ENCODE results near the gene RFXANK.
A peak's percentile ranks its signal among the peaks of the same experiment; 100 is the strongest.
"Not testable (repeated sequence)": the region's sequence is repeated elsewhere in the genome, so short reads cannot be mapped to it uniquely, and the experiment has no call there.

RFXANK gene

DNA sequence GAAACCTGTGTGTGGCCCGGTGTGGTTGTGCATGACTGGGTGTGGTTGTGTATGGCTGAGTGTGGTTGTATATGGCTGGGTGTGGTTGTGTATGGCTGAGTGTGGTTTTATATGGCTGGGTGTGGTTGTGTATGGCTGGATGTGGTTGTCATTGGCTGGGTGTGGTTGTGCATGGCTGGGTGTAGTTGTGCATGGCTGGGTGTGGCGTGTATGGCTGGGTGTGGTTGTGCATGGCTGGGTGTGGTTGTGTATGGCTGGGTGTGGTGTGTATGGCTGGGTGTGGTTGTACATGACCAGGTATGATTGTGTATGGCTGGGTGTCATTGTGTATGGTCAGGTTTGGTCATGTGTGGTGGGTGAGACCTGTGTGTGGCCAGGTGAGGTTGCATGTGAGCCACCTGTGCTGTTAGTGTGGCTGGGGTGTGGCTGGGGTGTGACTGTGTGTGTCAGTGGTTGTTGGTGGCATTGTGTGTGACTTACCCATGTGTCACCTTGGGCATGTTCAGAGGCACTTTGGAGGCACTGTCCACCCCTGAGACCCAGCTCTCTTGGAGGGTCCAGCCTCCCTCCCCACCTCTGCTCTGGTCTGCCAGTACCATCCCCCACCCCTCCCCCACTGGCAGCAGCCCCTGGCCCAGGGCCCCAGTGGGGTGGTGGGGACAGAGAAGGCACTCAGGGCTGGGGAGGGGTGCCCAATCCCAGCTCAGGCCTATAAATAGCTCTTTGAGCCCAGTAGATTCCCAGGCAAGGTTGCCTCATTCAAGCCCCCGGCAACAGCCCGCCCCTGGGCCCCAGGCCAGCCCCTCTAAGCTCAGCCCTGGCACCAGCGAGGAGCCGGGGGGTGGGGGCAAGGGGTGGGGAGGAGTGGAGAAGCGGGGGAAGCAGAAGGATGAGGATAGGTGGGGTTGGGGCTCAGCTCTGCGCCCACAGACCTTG, 15.8 kb downstream of the RFXANK start:
- no peak for DNase-seq

DNA sequence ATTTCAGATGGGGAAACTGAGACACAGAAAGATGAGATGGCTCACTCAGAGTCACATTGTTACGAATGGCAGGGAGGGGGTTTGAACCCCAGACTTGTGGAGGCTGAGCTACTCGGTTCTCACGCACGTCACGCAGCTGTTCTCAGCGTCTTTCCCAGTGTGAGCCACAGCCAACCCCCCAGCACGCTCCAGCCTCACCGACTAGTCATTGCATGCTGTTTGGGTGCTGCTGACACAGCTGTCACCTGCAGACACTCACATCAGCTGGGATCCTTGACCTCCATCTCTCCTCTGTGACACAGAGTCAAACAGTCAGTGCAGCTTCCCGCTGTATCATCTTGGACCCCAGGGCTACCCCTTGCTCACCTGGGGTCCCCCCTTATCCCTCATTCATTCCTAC, 17.3 kb downstream of the RFXANK start:
- DNase-seq = no peak

DNA sequence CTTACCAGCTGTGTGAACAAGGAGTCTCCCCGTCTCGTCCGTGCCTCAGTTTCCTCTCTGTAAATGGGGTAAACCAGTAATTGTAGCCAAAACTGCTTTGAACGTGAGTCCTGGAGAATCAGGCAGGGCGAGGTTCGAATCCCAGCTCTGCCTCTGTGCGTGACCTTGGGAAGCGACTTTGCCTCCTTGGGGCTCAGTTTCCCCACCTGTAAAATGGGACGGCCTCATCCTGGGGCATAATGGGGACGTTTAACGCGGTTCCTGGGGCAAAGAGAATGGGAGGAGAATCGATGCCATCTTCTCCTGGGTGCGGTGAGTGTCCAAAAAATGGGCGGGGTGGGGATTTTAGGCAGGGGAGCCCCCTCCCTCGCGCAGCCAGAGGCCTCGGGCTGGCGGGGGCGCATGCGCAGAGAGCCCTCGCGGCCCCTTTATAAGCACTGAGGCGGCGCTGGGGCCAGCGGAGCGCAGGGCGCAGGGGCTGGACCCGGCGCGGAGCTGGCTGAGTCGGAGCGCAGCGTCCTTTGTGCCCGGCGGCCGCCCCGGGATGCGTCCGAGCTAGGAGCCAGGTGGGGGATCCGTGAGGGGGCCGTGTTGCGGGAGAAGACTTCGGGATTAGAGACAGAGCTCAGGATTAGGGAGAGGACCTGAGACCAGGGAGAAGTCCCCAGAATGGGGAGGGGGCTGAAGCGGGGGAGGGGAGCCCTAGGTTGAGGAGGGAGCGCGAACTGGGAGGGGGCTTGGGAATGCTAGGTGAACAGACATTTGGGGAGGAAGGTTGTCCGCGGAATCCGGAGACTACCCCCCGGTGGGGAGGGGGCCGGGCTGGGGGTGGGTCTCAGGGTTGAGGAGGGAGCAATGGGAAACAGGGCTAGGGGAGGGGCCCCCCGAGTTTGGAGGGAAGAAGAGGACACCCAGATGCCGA, 19.7 kb downstream of the RFXANK start, which contains the start of gene NCAN:
TSS of gene NCAN (plus strand) at position 460 of the 922 bp plus-strand sequence. CDS start 4,996 bp downstream, outside the sequence.
- DNase-seq = no peak

DNA sequence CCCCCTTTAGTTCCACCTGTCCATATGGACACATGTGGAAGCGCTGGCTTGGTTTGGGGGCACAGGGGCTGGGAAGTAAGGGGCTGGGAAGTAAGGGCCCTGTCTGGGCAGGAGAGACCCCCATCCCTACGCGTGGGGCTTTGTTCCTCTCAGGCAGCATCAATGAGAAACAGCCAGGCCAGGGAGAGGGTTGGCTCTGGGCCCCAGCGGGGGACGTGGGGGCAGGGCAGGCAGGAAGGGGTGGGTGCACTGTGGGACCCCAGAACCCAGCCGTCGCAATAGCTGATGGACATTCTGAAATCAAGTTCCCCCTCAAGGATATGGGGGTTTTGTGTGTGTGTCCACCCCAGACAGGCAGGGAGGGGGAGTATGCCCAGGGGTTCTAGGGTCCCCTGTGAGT, 20.9 kb downstream of the RFXANK start:
- DNase-seq = no peak

DNA sequence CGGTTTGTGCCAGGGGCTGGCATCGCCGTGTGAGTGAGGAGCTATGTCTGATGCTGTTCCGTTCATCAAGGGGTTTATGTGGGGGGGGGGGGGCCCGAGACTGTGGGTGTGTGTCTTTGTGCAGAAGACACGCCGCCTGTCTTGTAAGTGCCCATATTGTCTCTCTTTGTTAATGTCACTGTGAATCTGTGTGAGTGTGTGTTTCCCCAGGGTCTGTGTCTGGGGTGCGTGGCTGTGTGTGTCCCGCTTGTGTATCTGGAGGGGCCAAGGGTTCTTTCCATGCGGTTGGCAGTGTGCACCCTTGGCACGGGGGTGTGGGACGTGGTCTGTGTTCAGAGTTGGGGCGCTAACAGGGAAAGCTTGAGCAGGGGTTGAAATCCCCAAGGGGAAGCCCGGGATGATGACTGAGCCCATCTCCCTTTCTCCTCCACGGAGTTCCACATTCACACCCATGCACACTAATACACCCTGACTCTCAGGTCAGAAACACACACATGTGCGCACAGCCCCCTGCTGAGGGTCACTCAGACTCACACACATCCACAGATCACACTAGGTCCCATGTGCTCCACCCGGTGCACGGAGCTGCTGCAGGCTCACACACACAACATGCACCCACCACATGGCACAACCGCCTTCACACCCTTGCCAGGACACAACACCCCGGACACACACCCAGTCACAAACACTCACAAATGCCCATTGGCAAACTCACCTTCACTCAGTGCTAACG, 21.5 kb downstream of the RFXANK start:
- no peak for DNase-seq

DNA sequence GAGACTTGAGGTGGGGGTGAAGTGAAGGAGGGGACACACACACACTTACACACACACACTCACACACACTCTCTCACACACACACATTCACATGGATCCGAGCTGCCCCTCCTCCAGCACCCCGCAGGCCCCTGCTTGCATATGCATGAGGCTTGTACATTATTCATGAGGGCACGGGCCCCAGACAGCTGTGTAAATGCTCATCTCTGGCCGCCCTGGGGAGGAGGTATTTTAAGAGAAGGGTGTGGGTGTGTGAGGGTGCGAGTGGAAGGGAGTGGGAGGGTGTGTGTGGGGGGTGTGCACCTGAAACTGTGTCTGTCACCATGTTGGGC, 22.1 kb downstream of the RFXANK start:
- DNase-seq = no peak

DNA sequence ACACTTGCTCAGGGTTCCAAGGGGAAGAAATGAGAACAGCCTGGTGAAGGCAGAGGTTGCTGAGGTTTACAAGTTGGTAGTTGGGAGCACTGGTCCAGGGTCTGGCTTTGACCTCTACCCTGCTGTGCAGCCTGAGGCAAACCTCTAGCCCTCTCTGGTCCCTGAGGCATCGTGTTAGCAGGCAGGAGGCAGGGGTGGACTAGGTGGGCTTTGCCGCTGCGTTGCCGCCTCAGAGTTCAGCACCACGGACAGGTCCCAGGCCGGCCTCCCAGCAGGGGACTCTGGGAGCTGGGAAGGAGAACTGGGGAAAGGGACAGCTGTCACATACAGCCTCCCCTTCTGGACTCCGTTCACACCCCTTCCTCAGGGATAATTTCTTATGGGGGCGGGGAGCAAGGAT, 22.8 kb downstream of the RFXANK start:
- DNase-seq = no peak

DNA sequence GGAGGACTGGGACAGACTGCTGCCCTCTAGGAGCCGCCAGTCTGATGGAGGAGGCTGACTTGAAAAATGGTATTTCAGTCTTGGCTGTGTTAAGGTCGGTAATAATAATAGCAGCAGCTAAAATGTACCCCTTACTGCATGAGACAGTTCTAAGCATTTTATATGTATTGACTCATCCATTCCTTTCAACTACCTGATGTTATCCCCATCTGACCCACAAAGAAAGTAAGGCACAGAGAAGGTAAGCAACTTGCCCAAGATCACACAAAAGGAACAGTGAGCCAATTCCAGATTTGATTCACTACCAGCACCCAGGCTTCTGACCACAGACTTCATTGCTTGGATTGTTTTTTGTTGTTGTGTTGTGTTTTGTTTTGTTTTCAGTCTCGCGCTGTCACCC, 23.7 kb downstream of the RFXANK start:
- no peak for DNase-seq

DNA sequence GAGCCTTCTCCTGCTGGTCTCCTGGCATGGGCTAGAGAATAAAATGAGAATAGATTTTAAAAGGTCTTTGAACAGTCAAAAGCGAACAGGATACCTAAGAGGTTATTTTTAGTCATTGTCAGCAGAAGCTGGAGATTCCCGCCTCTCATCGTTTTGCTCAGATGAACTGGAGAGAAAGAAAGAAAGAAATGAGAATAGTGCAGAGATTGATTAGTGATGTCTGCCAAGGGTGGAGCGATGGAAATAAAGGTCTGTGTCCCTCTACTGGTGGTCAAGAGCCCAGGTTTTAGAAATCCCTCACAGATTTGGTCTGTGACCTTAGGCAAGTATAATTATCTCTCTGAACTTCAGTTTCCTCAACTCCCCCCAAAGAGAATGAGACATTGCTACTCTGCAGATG, 25.0 kb downstream of the RFXANK start:
- DNase-seq = no peak

DNA sequence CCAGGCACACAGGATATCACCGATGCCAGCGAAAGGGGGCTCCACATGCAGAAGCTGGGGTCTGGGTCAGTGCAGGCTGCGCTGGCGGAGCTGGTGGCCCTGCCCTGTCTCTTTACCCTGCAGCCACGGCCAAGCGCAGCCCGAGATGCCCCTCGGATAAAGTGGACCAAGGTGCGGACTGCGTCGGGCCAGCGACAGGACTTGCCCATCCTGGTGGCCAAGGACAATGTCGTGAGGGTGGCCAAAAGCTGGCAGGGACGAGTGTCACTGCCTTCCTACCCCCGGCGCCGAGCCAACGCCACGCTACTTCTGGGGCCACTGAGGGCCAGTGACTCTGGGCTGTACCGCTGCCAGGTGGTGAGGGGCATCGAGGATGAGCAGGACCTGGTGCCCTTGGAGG, 26.9 kb downstream of the RFXANK start:
- DNase-seq = no peak

DNA sequence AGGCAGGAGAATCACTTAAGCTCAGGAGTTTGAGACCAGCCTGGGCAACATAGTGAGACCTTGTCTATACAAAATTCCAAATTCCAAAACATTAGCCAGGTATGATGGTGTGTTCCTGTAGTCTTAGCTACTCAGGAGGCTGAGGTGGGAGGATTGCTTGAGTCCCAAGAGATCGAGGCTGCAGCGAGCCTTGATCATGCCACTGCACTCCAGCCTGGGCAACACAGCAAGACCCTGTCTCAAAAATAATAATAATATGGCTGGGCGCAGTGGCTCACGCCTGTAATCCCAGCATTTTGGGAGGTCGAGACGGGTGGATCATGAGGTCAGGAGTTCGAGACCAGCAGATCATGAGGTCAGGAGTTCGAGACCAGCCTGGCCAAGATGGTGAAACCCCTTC, 28.9 kb downstream of the RFXANK start:
- DNase-seq = not testable (repeated sequence)

DNA sequence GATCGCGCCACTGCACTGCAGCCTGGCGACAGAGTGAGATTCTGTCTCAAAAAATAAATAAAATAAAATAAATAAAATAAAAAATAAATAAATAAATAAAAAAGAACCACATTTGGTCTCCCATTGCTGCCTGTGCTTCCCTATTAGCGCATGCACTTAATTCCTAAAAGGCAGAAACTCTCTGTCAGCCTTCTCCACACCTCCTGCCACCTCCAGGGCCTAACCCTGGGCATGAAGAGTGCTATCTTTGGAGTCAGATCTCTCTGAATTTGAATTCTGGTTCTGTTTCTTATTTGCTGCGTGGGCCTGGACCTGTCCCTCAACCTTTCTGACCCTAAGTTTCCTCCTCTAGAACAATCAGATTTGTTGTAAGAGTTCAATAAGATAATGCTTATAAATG, 31.0 kb downstream of the RFXANK start:
- DNase-seq = no peak

DNA sequence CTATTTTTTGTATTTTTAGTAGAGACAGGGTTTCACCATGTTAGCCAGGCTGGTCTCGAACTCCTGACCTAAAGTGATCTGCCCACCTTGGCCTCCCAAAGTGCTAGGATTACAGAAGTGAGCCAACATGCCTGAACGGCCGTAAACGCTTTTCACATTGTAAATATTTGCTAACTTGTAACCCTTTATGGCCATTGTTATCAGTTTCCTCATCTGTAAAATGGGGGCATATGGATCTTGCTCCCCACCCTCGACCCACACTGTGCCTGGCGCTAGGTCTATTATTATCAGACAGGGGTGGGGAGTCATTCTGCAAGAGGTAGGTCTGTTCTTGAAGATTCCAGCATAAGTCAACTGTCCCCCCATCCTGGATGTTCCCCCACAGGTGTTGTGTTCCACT, 31.6 kb downstream of the RFXANK start:
- no peak for DNase-seq

DNA sequence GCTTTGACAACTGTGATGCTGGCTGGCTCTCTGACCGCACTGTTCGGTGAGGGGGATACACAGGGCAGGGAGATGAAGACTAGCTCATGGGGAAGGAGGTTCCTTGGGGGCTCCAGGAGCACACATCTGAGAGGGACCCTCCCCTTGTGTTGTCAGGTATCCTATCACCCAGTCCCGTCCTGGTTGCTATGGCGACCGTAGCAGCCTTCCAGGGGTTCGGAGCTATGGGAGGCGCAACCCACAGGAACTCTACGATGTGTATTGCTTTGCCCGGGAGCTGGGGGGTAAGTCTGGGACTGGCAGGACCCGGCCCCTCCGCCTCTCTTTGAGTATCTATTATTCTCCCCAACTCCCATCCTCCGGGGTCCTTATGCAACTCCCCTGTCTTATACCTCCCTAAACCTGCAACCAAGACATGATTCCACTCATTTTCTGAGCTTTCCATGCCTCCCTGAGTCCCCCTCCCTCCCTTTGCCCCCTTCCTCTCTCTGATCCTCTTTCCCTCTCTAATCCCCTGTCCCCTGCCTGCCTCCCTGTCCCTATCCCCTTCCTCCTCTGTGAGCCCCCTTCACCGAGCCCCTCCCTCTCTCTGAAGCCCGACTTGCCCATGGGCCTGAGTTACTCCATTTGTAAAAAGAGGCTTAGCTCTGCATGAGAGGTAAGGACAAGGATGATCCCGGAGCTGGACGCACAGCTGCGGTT, 32.2 kb downstream of the RFXANK start:
- DNase-seq = no peak

DNA sequence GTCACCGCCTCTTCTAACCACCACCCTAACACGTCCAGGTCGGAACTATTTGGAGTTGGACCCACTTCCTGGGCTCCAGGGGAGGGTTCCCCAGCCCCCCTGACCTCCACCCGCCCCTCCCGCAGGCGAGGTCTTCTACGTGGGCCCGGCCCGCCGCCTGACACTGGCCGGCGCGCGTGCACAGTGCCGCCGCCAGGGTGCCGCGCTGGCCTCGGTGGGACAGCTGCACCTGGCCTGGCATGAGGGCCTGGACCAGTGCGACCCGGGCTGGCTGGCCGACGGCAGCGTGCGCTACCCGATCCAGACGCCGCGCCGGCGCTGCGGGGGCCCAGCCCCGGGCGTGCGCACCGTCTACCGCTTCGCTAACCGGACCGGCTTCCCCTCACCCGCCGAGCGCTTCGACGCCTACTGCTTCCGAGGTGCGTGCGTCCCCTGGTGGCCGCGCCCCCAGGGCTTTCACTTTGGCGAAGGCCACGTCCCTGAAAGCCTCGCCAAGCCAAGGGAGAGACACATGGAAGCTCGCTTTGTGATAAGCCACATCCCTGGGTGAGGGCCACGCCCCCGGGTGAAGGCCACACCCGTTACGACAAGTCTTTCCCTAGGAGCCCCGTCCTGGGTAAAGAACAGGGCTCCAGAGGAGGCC, 32.9 kb downstream of the RFXANK start:
- peak; percentile 71 for DNase-seq

DNA sequence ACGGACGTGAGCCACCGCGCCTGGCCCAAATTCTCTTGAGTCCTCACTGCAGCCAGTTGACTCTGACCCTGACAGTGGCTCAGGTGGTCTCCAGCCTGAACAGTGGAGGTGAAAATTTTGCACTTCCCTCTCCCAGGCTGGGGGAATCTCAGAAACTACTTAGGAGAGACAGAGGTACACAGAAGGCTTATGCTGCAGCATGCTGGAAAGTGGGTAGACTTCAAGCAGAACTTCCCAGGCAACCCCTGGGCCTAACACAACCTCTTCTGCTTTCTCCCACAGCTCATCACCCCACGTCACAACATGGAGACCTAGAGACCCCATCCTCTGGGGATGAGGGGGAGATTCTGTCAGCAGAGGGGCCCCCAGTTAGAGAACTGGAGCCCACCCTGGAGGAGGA, 34.1 kb downstream of the RFXANK start:
- DNase-seq = no peak

DNA sequence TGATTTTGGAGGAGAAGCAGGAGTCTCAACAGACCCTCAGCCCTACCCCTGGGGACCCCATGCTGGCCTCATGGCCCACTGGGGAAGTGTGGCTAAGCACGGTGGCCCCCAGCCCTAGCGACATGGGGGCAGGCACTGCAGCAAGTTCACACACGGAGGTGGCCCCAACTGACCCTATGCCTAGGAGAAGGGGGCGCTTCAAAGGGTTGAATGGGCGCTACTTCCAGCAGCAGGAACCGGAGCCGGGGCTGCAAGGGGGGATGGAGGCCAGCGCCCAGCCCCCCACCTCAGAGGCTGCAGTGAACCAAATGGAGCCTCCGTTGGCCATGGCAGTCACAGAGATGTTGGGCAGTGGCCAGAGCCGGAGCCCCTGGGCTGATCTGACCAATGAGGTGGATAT, 34.6 kb downstream of the RFXANK start:
- no peak for DNase-seq

DNA sequence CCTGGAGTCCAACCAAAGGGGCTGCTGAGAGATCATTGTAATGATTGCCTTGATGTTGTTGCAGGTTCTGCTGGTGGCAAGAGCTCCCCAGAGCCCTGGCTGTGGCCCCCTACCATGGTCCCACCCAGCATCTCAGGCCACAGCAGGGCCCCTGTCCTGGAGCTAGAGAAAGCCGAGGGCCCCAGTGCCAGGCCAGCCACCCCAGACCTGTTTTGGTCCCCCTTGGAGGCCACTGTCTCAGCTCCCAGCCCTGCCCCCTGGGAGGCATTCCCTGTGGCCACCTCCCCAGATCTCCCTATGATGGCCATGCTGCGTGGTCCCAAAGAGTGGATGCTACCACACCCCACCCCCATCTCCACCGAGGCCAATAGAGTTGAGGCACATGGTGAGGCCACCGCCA, 35.2 kb downstream of the RFXANK start:
- DNase-seq = no peak

DNA sequence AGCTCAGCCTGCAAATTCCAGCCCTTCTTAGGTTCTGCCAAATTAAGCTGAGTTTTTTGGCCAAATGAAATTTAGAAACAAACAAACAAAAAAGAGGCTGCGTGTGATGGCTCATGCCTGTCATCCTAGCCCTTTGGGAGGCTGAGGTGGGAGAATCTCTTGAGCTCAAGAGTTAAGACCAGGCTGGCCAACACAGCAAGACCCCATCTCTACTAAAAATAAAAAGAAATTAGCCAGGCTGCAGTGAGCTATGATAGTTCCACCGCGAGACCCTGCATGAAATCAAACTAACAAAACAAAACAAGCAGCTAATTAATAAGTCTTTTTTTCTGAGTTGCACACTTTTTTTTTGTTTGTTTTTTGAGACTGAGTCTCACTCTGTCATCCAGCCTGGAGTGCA, 37.6 kb downstream of the RFXANK start:
- DNase-seq = no peak

DNA sequence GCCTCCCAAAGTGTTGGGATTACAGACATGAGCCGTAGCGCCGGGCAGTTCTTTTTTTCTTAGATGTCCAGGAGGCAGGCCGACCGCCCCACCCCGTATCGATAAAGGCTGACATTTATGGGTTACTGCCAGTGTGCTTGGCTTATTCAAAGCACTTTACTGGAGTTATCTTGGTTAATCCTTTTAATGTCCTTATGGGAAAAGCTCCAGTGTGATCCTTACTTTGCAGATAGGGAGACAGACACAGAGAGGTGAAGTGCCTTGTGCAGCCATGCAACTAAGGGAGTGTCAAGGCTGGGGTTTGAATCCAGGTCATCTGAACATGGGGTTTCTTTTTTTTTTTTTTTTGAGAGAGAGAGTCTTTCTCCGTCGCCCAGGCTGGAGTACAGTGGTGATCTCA, 38.9 kb downstream of the RFXANK start:
- no peak for DNase-seq

DNA sequence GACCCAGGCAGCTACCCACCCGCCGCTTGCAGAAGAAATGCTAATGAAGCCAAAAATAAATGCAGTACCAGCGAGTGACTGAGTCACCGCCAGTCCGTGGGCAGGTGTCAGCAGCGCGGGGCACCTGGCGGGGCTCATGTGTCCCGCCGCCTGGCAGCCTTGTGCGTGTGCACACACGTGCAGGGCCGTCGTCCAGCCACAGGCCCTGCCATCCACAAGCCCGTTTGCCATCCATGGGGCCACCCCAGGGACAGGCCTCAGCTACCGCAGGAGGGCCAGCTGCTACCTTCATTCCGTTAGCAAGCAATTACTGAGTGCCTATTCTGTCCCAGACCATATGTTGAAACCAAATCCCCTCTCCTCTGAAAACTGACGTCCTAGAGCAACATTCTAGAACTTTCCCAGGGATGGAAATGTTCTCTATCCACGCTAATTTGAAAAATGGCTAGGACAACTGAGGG, 40.2 kb downstream of the RFXANK start:
- no peak for DNase-seq
